PC-3 (cell line): ENCODE results near the gene ARHGAP23.

Experiments
- CTCF ChIP-seq: fragments of 300-600 bp; sonication (generic); conservative IDR thresholded peaks from 2 replicates; pipeline ENCODE4 v1.5.1; 2017; ENCODE audit warnings: antibody characterized with exemption, low read depth, mild to moderate bottlenecking, low read length
- EZH2 ChIP-seq: fragments of 300-600 bp; sonication (generic); IDR thresholded peaks from one replicate; pipeline ENCODE4 v1.6.1; 2017; ENCODE audit warnings: antibody characterized with exemption, mild to moderate bottlenecking, low read length; ENCODE audit not compliant: unreplicated experiment
- EZH2phosphoT487 ChIP-seq: fragments of 300-600 bp; sonication (generic); IDR thresholded peaks from 2 replicates; pipeline ENCODE4 v1.6.1; 2018; ENCODE audit warnings: mild to moderate bottlenecking, antibody characterized with exemption, low read length, borderline replicate concordance

GRCh38 chr17:38452719-38453118, 24.5 kb downstream of the ARHGAP23 start:
- TF ChIP-seq EZH2phosphoT487 (no peak), CTCF (no peak), EZH2 (no peak)
